Tongue (tissue), 2 donors: ENCODE data around the gene ENPP3. TPM values are rescaled to one million over a fixed set of nuclear protein-coding genes. Genes with fewer than 3 reads are reported as not detected.
"Not testable (repeated sequence)": the region's sequence is repeated elsewhere in the genome, so short reads cannot be mapped to it uniquely, and the experiment has no call there.

Experiments used
- DNase-seq: peaks from one replicate; pipeline ENCODE4 v3.0.0-alpha.2; 2015
- total RNA-seq: library from RNA; depleted of rRNA; stranded (reverse); fragments of >200 nt; gene quantifications from one replicate; pipeline ENCODE4 v1.2.3, GENCODE V29; 2014

Gene ENPP3
- total RNA-seq, 1 donor from 2014 or later = 2.3 TPM

DNA sequence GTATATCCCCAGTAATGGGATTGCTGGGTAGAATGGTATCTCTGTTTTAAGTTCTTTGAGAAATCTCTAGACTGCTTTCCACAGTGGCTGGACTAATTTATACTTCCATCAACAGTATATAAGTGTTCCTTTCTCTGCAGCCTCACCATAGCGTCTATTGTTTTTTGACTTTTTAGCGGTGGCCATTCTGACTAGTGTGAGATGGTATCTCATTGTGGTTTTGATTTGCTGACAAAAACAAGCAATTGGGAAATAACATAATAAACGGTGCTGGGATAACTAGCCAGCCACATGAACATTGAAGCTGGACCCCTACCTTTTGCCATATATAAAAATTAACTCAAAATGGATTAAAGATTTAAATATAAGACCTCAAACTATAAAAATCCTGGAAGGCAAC is 49.9 kb downstream of the ENPP3 start:
- no peak for DNase-seq

DNA sequence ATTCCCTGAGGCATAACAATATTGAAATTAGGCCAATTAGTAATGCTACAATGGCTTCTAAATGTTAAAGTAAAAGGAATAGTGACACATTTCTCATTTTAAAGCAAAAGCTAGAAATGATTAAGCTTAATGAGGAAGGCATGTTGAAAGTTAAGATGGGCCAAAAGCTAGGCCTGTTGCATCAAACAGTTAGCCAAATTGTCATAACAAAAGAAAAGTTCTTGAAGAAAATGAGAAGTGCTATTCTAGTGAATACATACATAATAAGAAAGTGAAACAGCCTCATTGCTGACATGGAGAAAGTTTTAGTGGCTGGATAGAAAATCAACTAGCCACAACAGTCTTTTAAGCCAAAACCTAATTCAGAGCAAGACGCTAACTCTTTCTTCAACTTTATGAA is 51.2 kb downstream of the ENPP3 start:
- no peak for DNase-seq

DNA sequence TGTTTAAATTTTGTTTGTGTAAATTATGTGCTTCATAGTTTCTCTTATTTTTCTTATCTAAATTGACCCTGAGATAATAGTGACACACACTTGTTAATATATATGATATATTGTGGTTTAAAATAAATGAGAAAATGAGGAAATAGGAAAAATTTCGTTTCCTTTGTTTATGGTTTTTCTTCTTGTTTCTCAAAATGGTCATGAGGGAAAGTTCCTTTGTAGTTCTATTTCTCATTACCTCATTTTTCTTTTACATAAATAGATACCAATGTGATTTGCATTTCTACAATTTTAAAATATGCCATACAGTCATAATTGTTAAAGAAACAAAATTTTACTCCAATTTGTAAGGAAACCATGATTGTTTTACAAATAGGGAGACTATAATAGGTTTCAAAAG is 54.9 kb downstream of the ENPP3 start:
- no peak for DNase-seq

DNA sequence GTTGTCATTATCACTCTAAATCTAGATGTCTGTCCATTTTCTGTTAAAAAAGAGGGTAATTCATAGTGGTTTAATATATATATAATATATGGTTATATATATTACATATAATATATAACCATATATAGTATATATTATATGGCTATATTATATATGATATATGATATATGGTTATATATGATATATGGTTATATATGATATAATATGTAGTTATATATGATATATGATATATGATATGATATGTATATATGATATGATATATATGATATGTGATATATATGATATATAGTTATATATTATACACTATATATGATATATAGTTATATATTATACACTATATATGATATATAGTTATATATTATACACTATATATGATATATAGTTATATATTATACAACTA is 55.5 kb downstream of the ENPP3 start:
- DNase-seq = no peak

DNA sequence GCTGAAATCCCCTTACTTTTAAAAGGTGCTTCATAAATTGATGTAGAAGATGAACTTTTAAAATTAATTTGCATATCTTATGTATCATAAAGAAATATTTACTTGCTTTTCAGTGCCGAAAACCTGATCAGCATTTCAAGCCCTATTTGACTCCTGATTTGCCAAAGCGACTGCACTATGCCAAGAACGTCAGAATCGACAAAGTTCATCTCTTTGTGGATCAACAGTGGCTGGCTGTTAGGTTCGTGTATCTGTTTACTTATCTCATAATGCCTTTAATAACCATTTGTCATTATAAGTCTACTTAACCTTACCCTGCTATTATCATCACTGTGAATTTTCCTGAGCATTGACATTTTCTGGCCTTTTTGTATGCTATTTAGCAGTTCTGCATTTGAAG is 56.3 kb downstream of the ENPP3 start:
- no peak for DNase-seq

DNA sequence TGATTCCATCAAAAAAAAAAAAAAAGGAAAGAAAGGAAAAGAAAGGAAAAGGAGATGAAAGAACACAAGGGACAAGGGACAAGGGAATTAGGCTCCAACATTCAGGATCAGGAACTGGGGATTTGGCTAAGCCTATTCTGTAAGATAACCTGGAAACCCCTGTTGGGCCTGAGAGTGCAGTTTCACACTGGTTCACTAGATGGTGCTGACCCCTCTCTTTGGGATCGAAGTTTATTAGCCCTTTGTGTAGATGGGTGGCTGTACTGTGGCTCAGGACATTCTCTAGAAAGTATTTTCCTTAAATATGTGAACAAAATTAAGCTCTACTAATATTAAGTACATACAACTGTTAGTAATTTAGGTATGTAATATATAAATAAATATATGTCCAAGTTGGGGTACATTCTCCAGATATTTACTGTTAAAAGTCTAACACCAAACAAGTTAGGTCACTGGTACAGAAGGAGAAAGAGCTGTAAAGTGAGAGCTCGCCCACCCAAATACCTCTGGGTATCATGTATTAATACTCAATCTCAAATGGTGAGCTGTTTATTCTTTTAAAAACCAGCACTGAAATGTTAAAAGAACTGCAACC is 57.8 kb downstream of the ENPP3 start:
- DNase-seq = peak; percentile 83

DNA sequence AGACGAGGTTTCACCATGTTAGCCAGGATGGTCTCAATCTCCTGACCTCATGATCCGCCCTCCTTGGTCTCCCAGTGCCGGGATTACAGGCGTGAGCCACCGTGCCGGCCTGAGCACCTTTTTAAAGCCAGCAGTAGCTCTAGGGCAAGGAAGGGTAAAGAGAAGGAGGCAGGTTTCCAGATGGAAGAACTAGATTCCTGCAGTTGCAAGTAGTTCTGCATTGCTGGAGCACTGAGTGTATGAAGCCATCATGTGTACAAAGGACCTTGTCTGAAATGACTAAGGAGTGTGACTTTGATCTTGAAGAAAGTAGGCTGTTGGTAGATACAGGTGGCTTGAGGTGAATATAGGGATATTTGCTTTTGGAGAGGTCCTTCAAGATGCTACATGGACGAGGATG is 59.9 kb downstream of the ENPP3 start:
- no peak for DNase-seq

DNA sequence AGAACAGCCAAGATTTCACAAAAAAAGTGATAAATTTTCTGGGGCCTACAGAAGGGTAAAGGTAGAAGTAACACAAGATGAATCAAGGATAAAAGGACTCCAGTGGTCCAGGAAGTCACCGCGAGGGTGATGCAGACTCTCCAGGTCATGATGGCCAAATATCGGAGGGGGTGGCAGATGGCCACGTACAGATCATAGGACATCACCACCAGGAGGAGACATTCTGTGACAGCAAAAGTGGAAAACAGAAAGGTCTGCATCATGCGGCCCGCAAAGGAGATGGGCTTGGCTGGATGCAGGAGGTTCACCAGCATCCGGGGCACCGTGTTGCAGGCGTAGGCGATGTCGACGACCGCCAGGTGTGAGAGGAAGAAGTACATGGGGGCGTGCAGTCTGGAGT is 63.7 kb downstream of the ENPP3 start:
- not testable (repeated sequence) for DNase-seq

DNA sequence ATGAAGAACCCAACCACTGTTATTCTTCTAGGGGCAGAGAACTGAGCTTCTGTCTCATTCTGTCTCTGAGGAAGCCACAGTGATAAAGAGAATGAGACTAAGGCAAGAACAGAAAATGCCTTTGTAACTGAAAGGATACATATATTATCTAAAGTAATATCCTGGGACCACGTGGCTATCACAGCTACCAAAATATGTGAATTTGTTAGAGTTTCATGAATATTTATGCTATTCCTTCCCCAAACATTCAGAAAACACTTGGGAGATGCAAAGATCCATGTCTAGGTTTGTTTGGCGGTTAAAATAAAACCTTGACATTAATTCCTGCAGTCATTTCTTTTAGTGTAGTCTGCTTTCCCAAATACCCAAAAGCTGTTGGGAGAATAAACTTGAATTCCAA is 66.8 kb downstream of the ENPP3 start:
- not testable (repeated sequence) for DNase-seq

DNA sequence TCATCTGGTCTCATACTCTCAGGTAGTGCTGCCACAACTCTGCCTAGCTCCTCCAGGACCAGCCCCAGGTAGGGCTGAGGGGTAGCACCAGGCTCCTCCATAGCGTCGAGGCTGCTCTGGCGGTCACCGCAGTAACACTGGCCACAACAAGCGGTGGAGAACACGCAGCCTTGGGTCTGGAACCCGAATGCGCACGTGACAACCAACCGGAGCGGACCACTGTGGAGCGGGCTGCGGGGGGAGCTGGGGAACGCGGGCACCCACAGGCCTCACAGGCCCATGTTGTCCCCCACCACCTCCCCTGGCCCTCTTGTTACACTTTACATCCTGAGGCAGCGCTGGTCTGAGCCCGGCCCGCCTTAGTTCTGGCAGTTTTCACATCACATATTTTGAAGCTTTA is 73.8 kb downstream of the ENPP3 start, which contains the start of gene CTAGE9:
Gene CTAGE9 (minus strand): TSS at position 101 of the 400 bp plus-strand sequence. CDS start 0 bp downstream, at position 101.
- not testable (repeated sequence) for DNase-seq

DNA sequence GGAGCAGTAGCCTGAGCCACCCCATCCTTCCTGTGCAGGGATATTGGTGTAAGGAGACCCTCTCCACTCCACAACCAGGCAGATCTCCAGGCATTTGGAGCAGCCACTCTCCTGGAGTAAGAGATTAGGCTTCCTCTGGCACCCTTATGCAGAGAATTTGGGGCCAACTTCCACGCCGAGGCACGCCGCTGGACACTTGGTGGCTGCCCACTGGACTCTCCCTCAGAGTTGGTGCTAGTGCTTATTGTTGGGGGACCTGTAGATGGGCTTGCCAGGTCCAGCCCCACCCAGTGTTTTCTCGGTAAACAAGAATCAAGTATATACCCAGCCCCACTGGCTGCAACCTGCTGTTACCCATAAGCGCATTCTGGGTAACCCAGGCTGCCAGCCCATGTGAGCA is 78.5 kb downstream of the ENPP3 start:
- not testable (repeated sequence) for DNase-seq

DNA sequence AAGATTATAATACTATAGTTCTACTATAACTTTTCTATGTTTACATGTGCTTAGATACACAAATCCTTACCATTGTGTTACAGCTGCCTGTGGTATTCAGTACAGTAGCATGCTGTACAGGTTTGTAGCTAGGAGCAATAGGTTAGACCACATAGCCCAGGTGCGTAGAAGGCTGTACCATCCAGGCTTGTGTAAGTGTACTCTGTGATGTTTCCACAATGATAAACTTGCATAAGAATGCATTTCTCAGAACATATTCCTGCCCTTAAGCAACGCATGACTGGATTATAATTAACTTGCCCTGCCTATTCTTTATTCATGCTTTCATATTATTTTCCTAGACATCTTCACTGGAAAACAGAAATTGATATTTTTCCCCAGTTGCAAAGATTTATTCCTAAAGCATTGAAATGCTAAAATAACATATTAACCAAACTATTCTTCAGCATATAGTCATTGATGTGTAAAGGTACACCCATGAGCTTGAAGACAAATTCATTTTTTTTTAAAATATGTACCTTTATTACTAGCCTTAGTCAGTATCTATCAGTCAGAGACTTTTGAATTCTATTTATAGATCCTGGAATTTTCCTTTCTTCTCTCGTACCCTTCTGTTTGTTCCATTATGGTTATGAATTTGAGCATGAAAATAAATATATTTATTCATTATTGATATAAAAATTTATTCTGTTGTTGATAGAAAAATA is 80.9 kb downstream of the ENPP3 start:
- DNase-seq = no peak

DNA sequence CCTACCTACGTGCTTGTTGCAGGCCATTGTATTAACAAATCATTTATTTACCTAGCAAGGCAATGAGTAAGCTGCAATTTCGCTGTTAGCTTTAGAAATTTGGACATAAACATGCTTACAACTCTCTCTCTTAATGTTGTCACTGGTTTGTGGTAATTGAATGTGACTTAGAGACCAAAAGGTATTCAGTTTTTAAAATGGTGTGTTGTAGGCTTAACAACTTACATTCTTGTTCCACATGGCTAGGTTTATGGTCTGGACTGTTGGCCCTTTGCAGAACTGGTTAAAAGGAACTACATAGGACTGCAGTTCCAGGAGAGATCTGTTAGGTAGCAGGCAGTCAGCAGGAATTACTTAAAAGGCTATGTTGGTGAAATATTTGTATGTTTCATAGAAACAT is 84.1 kb downstream of the ENPP3 start:
- DNase-seq = no peak

DNA sequence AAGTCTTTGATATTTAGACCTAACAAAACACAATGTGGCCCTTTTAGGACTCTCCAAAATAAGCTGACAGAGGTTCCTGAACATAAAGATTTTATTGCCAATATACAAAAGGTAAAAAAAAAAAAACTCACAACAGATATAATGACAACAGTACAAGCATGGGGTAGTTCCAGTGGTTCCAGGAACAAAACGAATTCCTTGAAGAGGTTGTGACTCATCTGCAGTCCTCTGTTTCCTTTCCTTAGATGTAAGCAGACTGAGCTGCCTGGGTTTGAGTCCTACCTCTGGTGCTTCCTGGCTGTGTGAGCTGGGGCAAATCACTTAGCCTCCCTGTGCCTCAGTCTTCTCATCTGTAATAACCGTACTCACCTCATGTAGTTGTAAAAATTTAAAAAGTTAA is 87.0 kb downstream of the ENPP3 start:
- DNase-seq = no peak

DNA sequence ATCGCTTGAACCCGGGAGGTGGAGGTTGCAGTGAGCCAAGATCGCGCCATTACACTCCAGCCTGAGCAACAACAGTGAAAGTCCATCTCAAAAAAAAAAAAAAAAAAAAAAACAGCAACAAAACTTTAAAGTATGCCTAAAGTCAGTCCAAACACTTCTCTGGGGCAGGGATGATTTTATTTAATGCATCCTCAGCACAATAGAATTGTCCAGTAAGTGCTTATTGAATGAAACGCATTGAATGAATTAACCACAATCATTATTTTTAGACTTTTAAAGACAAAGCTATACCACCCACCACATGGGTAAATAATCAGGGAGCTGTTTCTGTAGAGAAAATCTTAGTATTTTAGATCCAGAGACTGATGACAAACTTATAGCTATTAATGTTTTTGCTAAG is 90.4 kb downstream of the ENPP3 start:
- DNase-seq = no peak

DNA sequence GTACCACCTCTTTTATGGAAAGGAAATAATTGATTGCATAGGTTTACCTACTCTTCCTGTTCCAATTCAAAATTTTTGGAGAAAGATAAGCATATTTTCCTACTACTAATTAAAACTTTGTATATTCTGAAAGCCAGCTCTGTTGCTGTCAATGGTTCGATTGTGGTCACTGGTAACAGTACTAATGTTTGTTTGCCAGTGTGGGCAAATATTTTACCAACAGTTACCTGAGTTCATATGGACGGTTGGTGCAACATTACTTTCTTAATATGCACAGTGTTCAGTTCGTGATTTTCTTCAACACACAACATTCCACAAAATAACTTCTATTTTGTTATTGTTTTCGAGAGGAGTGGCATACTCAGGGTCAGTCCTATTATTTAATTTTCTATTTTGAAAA is 90.8 kb downstream of the ENPP3 start:
- no peak for DNase-seq

DNA sequence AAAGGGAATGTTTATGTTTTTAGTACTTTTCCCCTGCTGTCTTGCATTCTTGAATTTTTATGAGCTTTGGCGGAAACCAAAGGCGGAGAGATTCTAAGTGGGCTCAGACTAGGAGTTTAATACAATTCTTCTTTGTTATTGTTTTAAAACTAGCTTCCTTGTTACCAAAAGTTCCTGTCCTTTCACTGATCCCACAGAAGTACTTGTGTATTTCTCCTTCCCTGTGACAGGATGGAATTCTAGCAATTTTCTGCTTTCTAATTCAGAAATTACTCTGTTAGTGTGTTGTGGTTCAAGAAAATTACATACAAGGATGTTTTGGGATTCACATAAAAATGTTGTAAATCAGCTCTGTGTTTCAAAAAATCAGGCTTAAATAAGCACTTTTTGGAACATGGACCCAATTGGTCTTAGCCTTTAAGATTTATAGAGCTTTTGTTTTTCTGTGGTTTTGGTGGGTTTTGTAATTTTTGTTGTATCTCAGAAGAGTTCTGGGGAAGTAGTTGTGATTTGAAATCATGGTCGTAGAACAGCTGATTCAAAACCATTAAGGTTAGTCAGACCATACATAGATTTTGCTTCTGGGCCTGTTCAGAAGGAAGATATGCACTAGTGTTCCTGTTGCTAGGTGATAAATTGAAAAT is 91.3 kb downstream of the ENPP3 start:
- no peak for DNase-seq

DNA sequence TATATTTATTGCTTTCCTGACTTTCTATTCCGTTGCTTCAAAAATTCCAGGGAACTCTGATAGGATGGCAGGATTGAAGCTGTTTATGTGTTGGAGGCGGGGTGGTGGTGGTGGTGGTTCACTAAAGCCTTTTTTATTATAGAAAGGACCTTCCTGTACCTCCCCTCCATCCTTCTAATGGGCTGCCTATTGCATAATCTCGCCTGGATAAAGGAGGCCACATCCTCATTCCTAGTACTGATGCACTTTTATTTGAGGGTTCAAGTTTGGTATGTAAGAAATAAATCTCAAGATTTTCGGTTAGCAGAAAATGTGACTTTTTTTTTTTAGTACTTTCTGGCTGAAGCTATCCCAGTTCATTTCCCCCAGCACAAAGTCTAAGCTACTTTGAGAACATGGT is 92.4 kb downstream of the ENPP3 start:
- no peak for DNase-seq

DNA sequence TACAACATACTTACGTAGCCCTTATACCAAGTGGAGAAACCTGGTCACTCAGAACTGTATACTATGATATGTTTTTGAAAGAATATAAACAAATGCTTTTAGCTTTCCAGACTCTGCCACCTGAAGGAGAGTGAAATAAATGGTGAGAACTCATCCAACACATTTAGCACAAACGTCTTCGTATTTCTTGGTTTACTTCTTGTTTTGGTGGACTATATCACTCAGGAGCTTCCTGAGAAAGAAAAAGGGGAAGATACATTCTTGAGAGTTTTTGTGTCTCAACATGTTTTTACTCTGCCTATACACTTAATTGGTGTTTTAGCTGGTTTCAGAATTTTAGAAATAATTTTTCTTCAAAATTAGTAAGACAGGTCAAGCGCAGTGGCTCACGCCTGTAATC is 93.2 kb downstream of the ENPP3 start:
- DNase-seq = no peak

DNA sequence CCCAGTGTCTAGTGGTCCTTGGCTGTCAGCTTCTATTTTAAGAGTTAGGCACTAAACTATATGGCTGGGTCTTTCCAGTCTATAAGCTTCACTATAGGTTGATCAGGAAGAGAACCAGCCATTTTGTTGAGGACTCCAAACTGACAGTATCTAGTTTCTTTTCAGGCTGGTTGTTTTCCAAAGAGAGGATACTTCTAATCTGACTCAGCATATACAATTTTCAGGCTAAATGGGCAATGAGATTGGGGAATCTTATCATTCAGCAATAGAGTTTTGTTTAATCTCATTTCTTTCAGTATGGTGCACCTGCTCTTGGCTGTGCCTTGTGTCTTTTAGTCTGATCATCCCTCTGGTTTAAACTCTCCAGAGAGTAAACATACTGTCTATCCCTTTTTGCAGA is 94.1 kb downstream of the ENPP3 start:
- DNase-seq = no peak

DNA sequence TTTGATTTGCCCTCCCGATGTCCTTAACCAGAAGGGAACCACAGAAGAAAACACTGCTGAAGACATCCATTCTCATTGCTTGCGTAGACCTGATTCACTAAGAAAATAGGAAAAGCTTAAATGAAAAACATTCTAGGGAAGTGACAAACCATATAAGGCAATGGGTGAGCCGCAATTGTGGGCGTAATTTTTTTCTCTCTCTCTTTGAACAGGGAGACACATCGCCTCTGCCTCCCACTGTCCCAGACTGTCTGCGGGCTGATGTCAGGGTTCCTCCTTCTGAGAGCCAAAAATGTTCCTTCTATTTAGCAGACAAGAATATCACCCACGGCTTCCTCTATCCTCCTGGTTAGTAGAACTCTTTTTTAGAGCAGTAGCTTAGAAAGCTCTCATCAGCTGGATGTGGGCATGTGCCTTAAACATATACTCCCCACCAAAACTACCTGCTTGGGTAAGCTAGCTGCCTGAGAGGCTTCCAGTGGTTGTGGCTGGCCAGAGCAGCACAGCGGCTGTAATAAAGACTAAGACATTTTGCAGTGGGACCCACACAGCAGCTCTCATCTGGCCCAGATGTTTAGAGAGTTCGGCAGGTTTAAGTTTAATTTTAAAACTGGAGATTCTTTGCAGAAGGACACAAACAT is 96.4 kb downstream of the ENPP3 start:
- DNase-seq = no peak

DNA sequence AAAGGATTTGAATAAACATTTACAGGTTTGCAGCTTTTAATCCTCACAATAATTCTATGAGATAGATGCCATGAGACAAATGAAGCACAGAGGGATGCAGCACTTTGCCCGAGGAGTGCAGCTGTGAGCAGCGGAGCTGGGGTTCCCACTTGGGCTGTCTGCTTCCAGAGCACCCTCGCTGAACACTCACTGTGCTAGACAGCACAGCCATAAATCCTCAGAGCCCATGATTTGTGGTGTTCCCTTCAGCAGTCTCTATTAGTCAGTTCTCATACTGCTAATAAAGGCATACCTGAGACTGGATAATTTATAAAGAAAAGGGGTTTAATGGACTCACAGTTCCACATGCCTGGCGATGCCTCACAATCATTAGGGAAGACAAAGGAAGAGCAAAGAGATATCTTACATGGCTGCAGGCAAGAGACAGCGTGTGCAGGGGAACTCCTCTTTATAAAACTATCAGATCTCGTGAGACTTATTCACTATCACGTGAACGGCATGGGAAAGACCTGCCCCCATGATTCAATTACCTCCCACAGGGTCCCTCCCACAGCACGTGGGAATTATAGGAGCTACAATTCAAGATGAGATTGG is 99.0 kb downstream of the ENPP3 start:
- DNase-seq = no peak

DNA sequence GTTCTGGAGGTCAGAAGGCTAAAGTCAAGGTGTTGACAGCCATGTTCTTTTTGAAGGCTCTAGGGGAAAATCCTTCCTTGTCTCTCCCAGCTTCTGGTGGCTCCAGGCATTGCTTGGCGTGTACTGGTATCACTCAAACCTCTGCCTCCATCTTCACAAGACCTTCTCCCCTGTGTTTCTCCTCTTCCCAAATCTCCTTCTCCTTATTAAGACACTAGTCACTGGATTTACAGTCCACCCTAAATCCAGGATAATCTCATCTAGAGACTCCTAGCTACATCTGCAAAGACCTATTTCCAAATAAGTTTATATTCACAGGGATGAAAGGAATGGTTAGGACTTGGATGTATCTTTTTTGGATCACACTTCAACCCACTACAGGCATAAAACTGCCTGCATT is 99.7 kb downstream of the ENPP3 start:
- no peak for DNase-seq
